ENCODE data around the gene HTR1E. TPM values are rescaled to one million over a fixed set of nuclear protein-coding genes. Genes with fewer than 3 reads are reported as not detected.
"Not testable (repeated sequence)": the region's sequence is repeated elsewhere in the genome, so short reads cannot be mapped to it uniquely, and the experiment has no call there.

The HTR1E gene
- polyA plus RNA-seq (ENCODE audit: insufficient read length in 4 of 4): under 1 TPM; 0.69 to 0.96 (median 0.78) TPM

- peak in 3 of 4 donors; percentile 31 to 47 (median 39) for DNase-seq (ENCODE audit: low read depth in 4 of 4, low spot score in 3 of 4)
Measured at GRCh38 chr6:86937219-86938079, at the start of gene HTR1E. HTR1E (plus strand) TSS chr6:86937528; CDS start chr6:87015335, 77,807 bp downstream.

GRCh38 chr6:86888301-86888700 is 49.0 kb upstream of the HTR1E start:
- DNase-seq (ENCODE audit: low read depth in 4 of 4, low spot score in 3 of 4): no peak

GRCh38 chr6:86897265-86897664 is 40.1 kb upstream of the HTR1E start:
- not testable (repeated sequence) for DNase-seq (ENCODE audit: low read depth in 4 of 4, low spot score in 3 of 4)

- no peak for DNase-seq (ENCODE audit: low read depth in 4 of 4, low spot score in 3 of 4)
Measured at GRCh38 chr6:86913795-86914194, 23.5 kb upstream of the HTR1E start.

GRCh38 chr6:86916393-86916792 is 20.9 kb upstream of the HTR1E start:
- no peak for DNase-seq (ENCODE audit: low read depth in 4 of 4, low spot score in 3 of 4)

- DNase-seq (ENCODE audit: low read depth in 4 of 4, low spot score in 3 of 4): not testable (repeated sequence)
Measured at GRCh38 chr6:86927138-86927537, 10.2 kb upstream of the HTR1E start.

- DNase-seq (ENCODE audit: low read depth in 4 of 4, low spot score in 3 of 4): not testable (repeated sequence)
Measured at GRCh38 chr6:86927859-86928258, 9.5 kb upstream of the HTR1E start.

GRCh38 chr6:86934365-86934764 is 3.0 kb upstream of the HTR1E start:
- DNase-seq (ENCODE audit: low read depth in 4 of 4, low spot score in 3 of 4): no peak

GRCh38 chr6:86936834-86937218 is 502 bp upstream of the HTR1E start:
- peak in 1 of 4 donors; percentile 22 for DNase-seq (ENCODE audit: low read depth in 4 of 4, low spot score in 3 of 4)

GRCh38 chr6:86938814-86939213 is 1.5 kb downstream of the HTR1E start:
- DNase-seq (ENCODE audit: low read depth in 4 of 4, low spot score in 3 of 4): no peak

- DNase-seq (ENCODE audit: low read depth in 4 of 4, low spot score in 3 of 4): no peak
Measured at GRCh38 chr6:86941461-86941860, 4.1 kb downstream of the HTR1E start.

GRCh38 chr6:86942769-86943516 is 5.6 kb downstream of the HTR1E start:
- no peak for DNase-seq (ENCODE audit: low read depth in 4 of 4, low spot score in 3 of 4)

GRCh38 chr6:86943819-86944407 is 6.6 kb downstream of the HTR1E start:
- no peak for DNase-seq (ENCODE audit: low read depth in 4 of 4, low spot score in 3 of 4)

- no peak for DNase-seq (ENCODE audit: low read depth in 4 of 4, low spot score in 3 of 4)
Measured at GRCh38 chr6:86949771-86950170, 12.4 kb downstream of the HTR1E start.

GRCh38 chr6:86952991-86953390 is 15.7 kb downstream of the HTR1E start:
- DNase-seq (ENCODE audit: low read depth in 4 of 4, low spot score in 3 of 4): no peak

GRCh38 chr6:86959656-86960055 is 22.3 kb downstream of the HTR1E start:
- no peak for DNase-seq (ENCODE audit: low read depth in 4 of 4, low spot score in 3 of 4)

GRCh38 chr6:86961455-86962200 is 24.3 kb downstream of the HTR1E start:
- DNase-seq (ENCODE audit: low read depth in 4 of 4, low spot score in 3 of 4): no peak

- no peak for DNase-seq (ENCODE audit: low read depth in 4 of 4, low spot score in 3 of 4)
Measured at GRCh38 chr6:86963352-86963751, 26.0 kb downstream of the HTR1E start.

- DNase-seq (ENCODE audit: low read depth in 4 of 4, low spot score in 3 of 4): no peak
Measured at GRCh38 chr6:86964029-86964579, 26.8 kb downstream of the HTR1E start.

- DNase-seq (ENCODE audit: low read depth in 4 of 4, low spot score in 3 of 4): no peak
Measured at GRCh38 chr6:86966271-86966670, 28.9 kb downstream of the HTR1E start.

Data from right renal pelvis (tissue), 4 donors.